ENCODE data around the gene CHRND.

Gene CHRND

GRCh38 chr2:232576995-232577394 is 51.0 kb downstream of the CHRND start:
- no peak for DNase-seq (ENCODE audit: low spot score)

DNA sequence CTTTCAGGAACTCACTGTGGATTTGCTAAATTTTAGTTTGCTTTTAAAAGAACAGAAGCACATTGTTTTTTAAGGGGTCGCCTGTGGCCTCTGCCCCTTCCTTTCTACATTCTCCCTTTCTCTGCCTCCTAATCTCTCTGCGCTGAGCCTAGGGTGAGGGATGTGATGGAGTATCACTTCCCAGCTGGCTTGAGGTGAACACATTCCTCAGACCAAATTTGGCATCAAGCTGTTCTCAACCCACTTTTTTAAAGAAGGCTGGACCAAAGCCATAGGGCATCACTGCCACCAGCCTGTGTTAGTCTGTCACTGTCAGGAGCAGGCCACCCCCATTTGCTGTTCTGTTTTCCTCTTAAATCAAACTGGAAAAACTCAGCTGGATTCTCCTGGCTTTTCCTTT is 51.9 kb downstream of the CHRND start:
- DNase-seq (ENCODE audit: low spot score): no peak

- no peak for DNase-seq (ENCODE audit: low spot score)
Observed at GRCh38 chr2:232578626-232579025, 52.7 kb downstream of the CHRND start.

DNA sequence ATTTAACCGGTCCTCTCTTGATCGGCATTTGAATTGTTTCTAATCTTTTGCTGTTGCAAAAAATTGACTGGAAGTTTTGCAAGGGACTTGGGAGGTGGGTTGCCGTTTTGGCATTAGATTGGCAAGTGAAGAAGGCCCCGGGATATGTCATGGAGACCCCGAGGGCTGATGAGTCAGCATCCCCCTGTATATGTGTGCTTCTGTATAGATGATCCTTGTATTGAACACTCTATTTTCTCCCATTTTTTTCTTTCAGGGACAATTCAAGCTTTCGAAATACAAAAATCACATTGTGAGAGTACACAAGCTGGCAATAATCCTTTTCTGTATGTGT is 54.7 kb downstream of the CHRND start:
- DNase-seq (ENCODE audit: low spot score): no peak

- no peak for DNase-seq (ENCODE audit: low spot score)
Observed at GRCh38 chr2:232581725-232582124, 55.8 kb downstream of the CHRND start.

DNA sequence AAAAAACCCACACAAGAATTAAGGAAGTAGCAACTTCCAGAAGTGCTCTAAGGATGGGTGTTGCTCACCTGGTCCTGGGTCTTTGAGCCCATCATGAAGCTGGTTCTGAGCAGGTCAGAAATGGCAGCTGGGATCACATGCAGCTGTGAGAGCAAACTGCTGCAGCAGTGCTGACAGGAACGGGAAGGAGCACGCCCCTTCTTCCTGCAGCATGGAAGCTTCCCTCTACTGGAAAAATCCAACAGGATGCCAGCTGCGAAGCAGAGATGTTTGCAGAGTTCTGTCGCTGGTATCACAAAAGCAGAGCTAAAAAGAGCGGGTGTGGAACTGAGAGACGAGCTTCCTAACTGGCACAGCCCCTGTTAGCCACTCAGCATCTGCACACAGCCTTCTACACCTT is 58.3 kb downstream of the CHRND start:
- no peak for DNase-seq (ENCODE audit: low spot score)

All from hepatic stellate cell (primary cell).